HG03565 (cell line): ENCODE measurements around the gene NDUFA7.
"Not testable (repeated sequence)": the region's sequence is repeated elsewhere in the genome, so short reads cannot be mapped to it uniquely, and the experiment has no call there.

Experiments used
- ATAC-seq: cut with Tn5 transposase; IDR thresholded peaks from one replicate; pipeline ENCODE4 v1.9.1; 2021; ENCODE audit warnings: mild to moderate bottlenecking, moderate library complexity; ENCODE audit not compliant: unreplicated experiment

Gene NDUFA7

DNA sequence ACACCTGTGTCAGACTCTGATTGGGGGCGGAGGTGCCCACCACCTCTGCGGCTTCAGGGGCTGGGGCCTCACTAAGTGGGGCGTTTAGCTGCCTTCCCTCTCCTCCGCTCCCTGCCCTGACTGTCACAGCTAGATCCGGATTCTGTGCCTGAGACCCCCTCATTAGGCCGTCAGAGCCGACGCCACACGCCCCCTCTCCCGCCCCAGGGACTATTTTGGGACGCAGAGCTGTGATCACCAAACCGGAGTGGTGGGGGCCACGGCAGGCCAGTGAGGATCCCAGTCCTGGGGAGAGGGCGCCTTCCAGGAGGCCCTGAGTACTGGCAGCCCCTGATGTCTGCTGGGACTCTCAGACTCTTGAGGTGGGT, 21.1 kb upstream of the NDUFA7 start:
- no peak for ATAC-seq

DNA sequence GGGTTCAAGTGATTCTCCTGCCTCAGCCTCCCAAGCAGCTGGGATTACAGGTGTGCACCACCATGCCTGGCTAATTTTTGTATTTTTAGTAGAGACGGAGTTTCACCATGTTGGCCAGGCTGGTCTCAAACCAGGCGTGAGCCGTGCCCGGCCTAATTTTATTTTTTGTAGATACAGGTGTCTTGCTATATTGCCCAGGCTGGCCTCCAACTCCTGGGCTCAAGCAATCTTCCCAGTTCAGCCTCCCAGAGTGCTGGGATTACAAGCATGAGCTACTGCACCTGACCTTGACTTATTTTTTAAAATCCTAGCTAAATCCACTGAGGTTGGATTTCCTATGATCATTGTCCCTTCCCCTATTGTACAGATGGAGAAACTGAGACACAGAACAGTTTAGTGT, 20.3 kb upstream of the NDUFA7 start:
- not testable (repeated sequence) for ATAC-seq

DNA sequence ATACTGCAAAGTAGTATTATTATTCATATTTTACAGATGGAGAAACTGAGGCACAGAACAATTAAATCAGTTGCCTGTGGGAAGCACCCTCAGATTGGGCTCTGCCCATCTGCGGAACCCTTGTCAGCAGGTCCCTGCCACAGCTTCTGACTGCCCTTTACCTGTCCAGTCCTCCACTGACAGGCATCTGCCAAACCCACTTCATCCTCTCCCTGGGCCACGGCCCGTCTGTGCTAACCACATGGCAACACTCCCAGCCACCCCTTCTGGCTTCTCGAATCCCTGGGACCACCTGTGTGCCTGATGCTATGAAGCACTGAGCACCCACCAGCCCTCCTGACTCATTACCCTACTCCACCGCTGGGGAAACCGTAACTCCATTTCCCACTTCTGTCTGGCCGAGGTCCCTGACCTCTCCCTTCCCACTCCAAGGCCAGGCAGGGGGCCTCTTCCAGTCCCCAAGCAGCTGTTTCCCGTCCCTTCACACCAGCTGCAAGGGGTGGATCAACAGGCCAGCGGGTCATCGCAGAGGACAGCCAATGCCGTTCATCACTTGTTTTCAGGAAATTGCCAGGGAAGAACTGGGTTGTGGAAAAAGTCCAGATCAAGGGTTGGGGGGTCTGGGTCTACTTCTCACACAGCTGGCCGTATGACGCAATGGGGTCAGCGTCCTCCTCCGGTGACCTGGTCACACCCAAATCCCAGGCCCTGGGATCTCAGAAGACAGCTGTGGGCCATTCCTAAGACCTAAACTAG, 19.3 kb upstream of the NDUFA7 start:
- no peak for ATAC-seq

DNA sequence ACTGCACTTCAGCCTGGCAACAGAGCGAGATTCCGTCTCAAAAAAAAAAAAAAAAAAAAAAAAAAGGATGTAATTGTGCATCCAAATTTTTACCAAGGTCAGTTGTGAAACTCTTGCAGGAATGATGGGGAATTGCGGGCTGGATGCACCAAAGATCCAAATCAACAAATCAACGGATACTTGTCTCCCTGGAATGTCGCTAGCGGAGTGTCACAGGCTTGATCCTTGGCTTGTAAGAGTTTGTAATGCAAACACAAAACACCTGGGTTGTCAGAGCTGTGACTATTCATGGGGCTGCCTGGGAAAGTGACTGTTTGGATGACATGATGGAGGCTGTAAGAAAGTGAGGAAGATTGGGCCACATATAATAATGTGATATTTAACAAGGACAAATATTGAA, 17.7 kb upstream of the NDUFA7 start:
- ATAC-seq = no peak

DNA sequence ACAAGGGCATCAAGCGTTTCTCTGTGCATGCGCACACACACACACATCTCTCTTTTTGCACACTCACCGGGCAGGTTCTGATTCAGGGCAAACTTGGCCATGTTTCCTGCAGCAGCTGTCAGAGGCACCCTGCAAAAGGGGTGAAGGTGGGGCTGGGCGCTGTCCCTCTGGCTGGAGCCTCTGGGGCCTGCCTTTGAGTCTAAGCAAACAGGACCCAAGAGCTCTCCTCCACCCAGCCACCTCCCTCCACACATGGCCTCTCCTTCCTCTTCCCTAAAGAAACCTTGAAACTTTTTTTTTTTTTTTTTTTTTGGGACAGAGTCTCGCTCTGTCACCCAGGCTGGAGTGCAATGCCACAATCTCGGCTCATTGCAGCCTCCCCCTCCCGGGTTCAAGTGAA, 16.6 kb upstream of the NDUFA7 start:
- ATAC-seq = no peak

DNA sequence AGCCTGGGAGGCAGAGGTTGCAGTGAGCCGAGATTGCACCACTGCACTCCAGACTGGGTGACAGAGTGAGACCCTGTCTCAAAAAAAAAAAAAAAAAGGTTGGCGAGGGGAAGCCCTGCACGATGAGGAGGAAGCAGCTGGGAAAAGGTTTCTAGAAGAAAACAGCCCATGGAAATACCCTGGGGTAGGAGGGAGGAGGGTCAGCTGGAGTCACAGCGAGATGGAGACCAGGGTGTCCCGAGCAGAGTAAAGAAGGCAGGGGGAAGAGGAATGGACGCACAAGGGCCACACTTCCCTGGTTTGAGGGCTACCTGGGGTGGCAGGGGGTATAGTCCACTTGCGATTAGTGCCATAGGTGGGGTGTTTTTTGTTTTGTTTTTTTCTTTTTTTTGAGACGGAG, 15.5 kb upstream of the NDUFA7 start:
- no peak for ATAC-seq

DNA sequence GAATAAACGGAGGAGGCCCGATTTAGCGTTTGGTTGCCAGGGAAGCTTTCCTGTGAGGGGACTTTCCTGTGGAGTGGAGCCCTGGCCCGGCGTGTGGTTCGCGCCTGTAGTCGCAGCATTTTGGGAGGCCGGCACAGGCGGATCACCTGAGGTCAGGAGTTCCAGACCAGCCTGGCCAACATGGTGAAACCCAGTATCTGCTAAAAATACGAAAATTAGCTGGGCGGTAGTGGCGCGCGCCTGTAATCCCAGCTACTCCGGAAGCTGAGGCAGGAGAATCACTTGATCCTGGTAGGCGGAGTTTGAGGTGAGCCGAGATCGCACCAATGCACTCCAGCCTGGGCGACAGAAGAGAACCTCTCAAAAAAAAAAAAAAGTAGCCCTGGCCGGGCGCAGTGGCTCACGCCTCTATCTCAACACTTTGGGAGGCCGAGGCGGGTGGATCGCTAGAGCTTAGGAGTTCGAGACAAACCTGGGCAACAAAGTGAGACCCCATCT, 14.9 kb upstream of the NDUFA7 start:
- ATAC-seq = no peak

DNA sequence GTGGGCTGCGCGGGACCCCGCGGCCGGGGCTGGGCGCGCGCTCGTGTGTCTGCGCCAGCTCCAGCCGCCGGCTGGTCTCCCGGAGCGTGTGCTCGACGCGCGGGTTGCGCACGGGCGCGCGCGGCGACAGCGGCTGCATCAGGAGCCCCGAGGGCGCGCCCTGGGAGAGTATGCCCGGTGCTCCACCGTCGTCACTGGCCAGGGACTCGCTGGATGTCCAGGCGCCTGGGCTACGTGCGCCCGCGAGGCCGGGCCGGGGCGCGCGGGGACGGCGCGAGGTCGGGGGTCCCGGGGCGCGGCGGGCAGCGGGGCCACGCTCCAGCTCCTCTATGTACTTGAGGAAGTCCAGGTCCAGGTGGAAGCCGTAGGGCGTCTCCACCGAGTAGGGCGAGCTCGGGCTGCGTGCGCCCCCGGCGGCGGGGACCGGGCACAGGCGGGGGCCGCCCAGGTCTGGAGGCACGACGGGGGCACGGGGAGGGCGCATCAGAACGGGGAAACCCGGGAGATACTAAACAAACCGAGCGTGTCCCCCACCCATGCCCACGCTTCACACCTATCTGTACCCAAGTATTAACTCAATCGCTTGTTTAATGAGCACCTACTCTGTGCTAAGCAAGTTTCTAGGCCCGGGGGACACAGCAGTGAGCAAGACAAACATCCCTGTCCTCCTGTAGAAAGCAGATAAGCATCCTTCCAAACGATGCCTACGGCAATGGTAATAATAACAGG, 14.3 kb upstream of the NDUFA7 start:
- no peak for ATAC-seq

DNA sequence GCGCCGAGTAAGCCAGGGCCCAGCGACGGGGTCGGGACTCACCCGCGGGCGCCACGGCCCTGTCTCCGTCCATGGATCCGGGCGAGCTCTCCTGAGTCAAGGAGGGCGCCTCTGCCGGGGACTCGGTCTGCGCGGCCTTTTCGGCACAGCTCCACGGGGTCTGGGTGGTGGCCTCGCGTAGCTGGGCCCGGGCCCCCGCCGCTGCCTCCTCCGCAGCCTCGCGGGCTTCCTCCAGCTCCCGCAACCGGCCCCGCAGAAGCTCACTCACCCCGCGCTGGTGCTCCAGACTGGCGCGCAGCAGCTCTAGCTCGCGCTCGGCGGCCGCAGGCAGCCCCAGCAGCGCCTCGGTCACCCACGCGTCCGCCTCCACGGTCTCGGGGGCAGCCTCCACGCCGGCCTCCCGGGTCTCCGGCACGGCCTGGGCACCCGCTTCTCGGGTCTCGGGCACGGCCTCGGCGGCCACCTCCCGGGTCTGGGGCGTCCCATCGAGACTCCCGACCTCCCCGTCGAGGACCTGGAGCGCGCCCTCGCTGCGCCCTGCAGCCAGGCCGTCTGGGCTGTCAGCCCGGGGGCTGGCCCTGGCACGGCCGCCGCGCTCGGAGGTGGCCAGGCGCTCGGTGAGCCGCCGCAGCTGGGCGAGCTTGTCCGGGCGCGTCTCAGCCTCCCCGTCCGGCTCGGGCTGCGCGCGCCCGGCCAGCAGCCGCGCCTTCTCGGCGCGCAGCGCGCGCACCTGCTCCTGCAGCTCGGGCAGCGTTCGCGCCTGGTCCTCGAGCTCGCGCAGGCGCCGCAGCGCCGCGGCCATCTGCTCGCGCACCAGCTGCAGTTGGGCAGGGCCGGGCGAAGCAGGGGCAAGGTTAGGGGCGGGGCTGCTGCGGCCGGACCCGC, 13.5 kb upstream of the NDUFA7 start:
- ATAC-seq = no peak

DNA sequence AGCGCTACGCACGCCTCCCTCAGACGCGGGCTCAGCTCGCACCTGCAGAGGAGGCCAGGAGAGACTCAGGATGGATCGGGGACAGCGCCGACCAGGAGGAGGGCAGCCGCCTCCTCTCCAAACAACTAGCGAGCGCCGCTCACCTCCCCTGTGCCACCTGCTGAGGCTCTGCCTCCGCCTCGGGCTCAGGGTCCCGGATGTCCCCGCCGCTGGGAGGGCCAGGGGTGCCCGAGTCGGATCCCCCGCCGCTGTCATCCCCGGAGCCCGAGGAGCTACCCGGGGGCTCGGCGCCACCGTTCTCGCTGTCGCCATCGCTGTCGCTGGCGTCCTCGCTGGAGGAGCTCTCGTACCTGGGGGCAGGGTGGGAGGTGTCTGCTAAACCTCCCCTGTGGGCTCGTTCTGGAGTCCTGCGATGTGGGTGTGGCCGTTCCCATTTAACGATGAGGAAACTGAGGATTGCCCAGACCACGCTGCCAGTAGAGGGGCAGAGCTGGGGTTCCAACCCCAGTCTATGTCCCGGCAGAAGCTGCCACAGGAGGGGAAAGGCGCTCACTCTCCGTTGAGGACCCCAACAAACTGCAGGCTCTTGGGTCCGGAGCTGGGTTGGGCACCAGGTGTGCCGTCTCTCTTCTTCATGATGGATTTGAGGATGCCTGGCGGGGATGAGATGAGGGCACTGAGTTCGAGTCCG, 12.7 kb upstream of the NDUFA7 start:
- ATAC-seq = no peak

DNA sequence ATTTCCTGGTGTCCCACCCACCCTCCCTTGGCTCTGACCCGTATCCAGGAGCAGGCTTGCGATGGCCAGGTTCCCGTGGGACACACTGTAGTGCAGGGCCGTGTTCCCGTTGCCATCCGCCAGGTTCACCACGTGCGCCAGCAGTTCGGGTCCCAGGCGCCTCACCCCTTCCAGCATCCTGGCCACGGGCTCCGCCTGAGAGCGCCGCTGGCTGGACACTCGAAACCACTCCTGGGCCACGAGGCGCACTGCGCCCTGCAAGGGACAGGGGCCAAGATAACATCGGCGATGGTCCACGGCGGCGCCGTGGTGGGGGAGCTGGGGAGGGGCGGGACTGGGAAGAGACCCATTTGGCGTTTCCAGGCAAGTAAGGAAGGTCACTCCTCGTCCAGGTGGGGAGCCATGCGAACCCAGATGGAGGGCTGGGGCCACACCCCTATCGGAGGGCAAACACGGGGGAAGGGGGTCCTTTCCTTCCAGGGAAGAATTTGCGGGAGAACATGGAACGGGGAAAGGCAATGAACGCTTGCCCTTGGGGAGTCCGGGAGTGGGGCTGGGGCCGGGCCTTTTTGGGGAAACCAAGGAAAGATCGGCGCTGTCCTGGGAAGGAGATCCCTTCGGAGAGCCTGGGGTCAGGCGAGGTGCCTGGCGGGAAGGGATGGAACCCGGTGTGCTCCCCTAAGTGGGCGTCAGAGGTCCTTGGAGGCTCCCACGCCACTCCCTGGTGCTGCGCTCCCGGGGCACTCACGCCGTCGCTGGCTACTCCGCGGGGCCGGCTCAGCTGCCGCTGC, 12.0 kb upstream of the NDUFA7 start:
- no peak for ATAC-seq

DNA sequence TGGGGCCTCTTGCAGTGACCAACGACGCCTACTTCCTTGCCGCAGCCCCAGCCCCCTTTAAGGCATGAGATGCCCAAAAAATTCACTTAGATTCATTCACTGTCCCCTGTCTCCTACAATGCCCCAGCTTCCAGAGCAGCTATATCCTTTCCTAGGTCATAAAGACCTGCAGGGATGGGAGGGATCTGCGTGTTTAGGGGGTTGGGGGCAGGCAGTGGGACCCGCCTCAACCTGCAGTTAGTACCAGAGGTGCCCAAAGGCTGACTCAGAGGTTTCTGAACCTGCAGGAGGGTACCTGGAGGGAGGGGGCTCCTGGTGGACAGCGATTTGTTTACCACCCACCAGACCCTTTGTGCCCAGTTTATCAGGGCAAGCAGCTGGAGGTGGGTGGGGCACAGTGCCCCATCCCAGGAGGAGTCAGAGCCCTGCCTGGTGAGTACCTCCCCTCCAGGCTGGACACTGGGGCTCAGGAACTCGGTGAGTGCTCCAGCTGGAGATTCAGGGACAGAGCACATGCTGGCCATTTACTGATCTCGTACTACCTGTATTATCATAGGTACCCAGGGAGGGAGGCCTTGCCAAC, 10.2 kb upstream of the NDUFA7 start:
- no peak for ATAC-seq

DNA sequence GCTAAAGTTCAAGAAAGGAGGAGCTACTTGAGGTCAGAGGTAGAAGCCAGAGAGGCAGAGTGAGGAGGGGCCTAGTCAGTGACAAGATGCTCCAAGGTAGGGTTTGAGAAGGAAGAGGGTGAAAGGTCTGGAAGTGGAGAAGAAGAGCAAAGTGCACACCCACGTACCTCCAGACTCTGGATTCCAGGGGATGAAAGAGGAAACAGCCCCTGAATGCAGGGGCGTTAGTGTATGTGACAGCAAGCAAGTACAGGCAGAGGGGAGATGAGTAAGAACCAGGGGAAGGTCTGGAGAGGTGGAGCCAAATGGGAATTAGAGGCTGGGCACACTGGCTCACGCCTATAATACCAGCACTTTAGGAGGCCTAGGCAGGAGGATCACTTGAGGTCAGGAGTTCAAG, 8.8 kb upstream of the NDUFA7 start:
- no peak for ATAC-seq

DNA sequence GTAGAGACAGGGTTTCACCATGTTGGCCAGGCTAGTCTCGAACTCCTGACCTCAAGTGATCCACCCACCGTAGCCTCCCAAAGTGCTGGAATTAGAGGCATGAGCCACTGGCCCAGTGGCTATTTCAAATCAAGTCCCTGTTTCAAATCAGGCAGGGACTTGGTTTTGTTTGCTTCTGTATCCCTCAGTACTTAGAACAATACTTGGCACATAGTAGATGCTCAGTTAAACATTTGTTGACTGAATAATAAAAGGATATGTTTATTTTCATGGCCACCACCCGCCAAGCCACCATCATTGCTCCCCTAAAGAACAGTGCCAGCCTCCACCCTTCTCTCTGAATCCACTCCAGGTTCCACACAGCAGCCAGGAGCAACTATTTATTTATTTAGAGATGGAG, 4.3 kb upstream of the NDUFA7 start:
- no peak for ATAC-seq

DNA sequence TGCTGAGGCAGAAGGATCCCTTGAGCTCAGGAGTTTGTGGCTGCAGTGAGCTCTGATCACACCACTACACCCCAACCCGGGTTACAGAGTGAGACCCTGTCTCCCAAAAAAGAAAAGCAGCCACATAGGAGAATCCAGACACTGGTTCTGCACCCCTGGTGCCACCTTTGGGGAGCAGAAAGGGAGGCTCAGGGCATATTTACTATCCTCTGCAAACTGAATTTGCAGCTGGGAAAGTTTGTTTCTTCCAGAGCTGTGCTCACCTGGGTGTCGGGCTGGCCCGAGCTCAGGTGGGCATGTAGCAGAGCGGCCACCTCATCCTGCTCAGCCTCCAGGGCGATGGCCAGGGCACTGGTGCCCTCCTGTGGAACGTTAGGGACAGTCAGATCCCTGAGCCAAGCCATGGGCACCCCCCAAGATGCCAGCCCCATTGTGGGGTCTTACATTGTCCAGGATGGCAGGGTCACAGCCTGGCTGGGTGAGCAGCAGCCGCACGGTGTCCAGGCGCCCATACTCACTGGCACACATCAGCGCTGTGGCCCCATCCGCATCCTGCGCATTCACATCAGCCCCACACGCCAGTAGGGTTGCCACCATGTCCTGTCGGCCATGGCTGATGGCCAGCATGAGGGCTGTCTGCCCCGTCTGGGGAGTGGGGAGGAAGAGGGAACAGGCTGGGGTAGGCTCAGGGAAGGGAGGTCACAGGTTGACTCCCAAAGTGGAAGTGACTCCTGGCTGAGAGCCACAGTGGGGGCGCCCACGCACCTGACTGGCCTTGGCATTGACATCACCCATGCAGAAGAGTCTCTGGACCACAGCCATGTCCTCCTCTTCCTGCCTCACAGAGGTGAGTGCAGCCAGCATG, 3.2 kb upstream of the NDUFA7 start:
- no peak for ATAC-seq

DNA sequence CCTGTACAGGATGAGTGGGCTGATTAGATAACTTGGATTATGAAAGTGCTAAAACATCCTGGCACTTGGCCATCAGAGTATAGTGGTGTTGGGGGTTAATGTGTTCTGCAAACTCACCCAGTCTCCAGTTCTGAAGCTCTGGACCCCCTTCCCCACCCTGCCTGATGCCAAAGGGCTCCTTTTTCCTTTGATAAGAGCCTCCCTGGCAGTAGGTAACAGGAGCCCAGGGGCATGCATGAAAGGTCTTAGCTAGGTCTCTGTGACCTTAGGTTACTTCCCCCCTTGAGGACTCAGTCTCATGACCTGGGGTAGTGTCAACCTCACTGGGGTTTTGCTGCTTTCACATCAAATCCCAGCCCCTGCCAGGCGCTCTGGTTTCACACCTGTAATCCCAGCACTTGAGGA, 2.6 kb upstream of the NDUFA7 start:
- ATAC-seq = no peak

DNA sequence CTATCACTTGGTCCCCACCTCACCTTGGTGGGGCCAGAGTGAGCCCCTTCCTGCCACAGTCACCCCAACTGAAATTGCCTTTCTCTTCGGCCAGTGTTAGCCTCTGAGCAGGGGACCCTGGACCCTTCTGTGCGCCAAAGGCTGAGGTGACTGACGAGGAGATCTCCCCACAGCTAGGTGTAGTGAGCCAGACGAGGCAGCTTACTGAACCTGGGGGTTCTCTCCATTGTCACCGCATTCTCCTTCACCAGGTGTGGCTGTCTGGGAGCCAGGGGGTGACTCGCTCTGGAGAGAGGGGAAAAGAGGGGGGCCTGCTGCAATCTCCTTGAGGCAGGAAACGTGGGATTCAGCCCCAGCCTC, 1.4 kb upstream of the NDUFA7 start:
- ATAC-seq = no peak

DNA sequence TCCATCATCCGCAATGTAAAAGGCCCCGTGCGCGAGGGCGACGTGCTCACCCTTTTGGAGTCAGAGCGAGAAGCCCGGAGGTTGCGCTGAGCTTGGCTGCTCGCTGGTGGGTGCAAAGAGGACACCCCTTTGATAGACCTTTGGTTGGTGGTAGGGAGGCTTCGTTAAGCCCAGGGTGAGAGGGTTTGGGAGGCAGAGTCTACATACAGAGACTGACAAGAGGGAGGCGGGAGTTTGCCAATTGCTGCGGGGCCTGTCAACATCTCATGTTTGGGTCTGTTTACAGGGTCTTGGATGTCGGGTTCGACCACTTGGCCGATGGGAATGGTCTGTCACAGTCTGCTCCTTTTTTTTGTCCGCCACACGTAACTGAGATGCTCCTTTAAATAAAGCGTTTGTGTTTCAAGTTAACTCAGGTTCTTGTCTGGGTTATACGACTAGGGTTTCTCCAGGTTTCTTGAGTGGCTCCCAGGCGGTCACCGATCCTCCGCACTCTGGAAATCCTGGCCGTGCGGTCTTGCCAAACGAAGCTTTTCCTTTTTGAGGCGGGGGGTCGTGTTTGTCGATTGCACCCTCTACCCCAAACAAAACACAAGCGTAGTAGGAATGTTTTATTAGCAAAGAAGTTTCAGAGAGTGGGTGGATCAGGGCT, 937 bp upstream of the NDUFA7 start:
- no peak for ATAC-seq
